Measurements from ENCODE around the gene C2CD2.

Gene C2CD2

DNA sequence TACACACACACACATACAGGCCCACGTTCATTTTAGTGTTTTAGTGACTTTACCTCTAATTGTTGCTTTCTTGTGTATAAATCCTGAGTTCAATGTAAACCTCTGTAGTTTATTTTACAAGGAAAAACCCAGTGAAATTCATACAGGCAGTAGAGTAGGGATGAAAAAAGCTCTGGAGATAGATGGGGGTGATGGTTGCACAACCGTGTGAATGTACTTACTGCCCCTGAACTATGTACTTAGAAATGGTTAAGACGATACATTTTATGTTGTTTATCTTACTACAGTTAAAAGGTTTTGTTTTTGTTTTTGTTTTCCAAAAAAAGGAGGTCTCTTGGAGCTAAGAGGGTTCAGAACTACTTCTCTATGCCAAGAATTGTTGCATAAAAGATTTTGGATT, 45.0 kb downstream of the C2CD2 start:
- no peak for DNase-seq (ENCODE audit: low spot score)

GRCh38 chr21:41907496-41908258, 46.1 kb downstream of the C2CD2 start:
- DNase-seq (ENCODE audit: low spot score), result no peak

DNA sequence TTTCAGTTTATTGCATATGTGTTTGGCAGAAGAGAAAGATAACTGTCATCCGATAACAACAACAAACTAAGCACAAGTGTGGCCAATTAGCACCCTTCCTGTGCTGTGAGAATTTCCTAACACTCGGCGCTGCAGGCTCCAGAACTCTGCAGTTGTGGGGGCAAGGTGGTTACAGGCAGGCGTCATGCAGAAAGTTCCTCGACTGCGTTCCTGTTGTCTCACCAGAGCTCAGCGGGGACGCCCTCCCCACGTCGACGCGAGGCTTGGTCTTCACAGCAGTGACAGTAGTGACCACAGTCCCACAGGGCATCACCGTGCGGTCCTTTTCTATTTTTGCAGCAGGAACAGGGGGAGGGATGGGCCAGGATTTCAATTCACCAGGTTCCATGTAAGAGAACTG, 47.0 kb downstream of the C2CD2 start:
- no peak for DNase-seq (ENCODE audit: low spot score)

DNA sequence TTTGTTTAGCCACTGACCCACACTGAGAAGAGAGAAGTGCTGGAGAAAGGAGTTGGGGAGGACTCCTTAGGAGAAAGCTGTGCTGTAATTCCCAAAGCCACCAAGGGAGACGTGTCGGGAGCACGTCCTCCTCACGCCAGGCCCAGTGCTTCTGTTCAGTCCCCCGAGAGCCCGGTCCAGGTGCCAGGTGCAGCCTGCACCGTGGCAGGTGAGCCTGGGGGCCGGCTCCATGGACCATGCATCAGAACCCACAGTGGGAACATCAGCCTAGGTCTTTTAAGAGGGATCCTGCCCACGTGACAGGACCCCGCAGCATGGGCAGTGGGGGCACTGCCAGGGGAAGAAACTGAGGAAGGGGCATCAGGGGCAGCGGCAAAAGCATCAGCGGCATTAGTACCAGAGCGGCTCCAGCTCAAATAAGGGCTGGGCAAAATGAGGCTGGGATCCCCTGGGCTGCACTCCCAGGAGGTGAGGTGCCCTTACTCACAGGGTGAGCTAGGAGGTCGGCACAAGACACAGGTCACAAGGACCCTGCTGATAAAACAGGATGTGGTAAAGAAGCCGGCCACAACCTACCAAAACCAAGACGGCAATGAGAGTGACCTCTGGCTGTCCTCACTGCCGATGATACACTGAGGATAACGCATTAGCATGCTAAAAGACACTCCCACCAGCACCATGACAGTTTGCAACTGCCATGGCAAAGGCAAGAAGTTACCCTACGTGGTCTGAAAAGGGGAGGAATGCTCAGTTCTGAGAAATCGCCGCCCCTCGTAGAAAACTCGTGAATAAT, 50.1 kb downstream of the C2CD2 start:
- DNase-seq (ENCODE audit: low spot score), result no peak

DNA sequence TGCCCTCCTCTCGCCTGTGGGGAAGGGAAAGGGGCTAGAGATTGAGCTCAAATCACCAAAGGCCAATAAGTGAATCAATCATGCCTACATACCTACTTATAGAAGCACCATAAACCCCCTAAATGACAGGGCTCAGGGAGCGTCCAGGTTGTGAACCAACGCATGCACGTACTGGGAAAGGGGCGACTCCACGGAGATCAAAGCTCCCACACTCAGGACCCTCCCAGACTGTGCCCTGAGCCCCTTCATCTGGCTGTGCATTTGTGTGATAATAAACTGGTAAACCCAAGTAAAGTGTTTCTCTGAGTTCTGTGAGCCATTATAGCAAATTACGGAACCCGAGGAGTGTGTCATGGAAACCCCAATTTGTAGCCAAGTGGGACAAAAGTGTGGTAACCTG, 50.9 kb downstream of the C2CD2 start:
- DNase-seq (ENCODE audit: low spot score), result no peak

- no peak for DNase-seq (ENCODE audit: low spot score)
These were observed 52.0 kb downstream of the C2CD2 start for GRCh38 chr21:41901782-41902181.

DNA sequence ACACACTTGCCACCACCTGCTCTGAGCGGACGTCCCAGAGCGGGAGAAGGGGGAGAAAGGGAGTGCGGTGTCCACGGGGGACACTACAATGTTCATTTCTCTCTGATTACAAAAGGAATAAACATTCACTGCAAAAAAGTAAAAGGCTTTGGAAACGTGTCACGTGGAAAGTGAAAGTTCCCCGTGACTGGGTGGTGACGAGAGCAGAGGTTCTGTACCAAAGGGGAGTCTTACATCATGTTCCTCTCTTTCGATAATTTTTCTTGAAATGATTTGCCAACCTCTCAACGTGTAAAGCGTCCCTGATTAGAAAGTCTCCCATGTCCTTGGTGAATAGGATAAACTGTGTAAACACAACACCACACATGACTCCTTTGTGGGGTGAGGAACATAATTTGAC, 52.7 kb downstream of the C2CD2 start:
- DNase-seq (ENCODE audit: low spot score), result no peak

- no peak for DNase-seq (ENCODE audit: low spot score)
These were observed 53.4 kb downstream of the C2CD2 start for GRCh38 chr21:41900401-41900800.

- no peak for DNase-seq (ENCODE audit: low spot score)
These were observed 54.2 kb downstream of the C2CD2 start for GRCh38 chr21:41899426-41900202.

DNA sequence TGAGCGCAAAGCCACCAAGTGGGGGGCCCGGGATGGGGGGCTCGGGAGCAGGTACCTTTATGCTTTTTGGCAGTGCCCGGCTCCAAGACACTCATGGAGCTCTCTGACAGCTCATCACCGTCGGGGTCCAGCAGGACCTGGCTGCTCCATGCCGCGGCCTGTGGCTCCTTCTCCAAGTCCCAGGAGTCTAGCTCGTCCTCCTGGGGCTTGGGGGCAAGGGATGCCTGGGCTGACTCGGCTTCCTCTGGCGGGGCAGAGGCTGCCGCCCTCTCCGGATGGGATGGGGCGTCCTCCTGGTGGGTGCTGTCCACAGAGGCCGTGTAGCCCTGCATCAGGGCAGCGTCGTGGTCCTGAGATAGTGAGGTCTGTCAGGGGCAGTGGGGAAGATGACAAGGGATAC, 54.8 kb downstream of the C2CD2 start:
- DNase-seq (ENCODE audit: low spot score), result no peak

DNA sequence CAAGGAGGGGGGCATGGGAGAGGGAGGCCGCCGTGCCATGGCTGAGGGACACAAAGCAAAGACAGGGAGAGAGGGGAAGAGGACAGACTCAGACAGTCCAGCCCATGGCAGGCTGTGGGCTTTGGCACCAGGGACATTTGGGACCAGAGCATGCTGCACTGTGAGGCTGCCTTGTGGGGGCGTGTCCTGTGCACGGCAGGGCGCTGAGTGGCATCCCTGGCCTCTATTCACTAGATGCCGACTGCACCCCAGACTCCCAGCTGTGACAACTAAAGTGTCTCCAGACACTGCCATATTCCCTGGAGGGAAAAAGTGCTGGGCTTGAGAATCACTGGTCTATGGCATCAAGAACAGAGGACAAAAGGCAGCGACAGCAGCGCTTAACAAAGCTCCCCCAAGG, 56.1 kb downstream of the C2CD2 start:
- no peak for DNase-seq (ENCODE audit: low spot score)

- no peak for DNase-seq (ENCODE audit: low spot score)
These were observed 56.7 kb downstream of the C2CD2 start for GRCh38 chr21:41897047-41897669.

- no peak for DNase-seq (ENCODE audit: low spot score)
These were observed 58.0 kb downstream of the C2CD2 start for GRCh38 chr21:41895643-41896493.

GRCh38 chr21:41894922-41895557, 58.8 kb downstream of the C2CD2 start:
- DNase-seq (ENCODE audit: low spot score), result no peak

- no peak for DNase-seq (ENCODE audit: low spot score)
These were observed 59.3 kb downstream of the C2CD2 start for GRCh38 chr21:41894511-41894910.

DNA sequence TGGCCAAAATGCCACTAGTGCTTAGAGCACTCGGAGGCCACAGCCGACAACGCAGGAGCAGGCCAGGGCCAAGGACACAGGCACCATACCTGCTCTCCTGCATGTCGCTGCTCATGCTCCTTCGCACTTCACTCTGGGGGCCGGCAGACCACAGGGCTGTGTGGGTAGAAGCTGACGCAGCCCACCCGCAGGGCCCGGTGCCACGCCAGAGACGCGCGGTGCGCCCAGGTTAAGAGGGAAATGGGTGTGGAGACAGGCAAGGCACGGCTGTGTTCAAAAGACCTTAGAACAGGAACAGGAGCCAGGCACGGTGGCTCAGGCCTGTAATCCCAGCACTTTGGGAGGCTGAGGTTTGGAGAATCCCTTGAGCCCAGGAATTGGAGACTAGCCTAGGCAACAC, 61.1 kb downstream of the C2CD2 start:
- DNase-seq (ENCODE audit: low spot score), result no peak

DNA sequence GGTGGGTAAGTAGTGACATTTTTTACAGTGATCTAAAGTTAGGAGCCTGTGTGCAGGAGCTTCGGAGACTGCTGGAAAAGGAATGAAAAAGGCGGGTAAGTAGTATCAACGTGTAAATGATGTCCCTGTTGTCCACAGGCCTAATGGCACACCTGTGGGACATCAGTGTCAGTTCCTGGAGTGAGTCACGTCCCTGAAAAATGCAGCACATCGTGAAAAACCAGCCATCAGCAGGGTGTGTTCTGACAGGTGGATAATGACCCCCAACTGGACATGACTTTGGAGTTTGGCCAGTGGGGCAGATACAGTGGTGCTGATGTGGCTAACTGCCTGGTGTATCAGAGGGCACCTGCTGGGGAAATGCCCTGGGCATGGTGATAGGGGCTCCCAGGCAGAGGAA, 62.7 kb downstream of the C2CD2 start:
- DNase-seq (ENCODE audit: low spot score), result no peak

DNA sequence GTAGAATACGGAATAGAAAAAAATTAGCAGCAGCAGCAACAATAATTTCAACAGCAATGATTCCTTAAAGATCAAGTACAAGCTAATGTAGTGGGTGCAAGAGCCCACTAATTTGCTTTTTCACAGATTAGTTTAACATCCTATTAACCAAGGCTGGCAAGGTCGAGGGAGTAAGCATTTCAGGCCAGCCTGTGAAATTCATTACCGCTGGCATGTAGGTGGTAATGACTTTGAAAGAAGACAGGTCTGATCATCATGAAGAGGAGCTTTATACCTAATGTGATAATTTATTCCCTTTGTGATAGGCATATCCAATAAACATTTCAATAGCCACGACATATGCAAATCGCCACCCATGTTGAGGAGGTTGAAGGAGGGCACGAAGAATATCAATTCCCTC, 63.5 kb downstream of the C2CD2 start:
- no peak for DNase-seq (ENCODE audit: low spot score)

- DNase-seq (ENCODE audit: low spot score), result no peak
These were observed 65.0 kb downstream of the C2CD2 start for GRCh38 chr21:41888749-41889376.

- DNase-seq (ENCODE audit: low spot score), result no peak
These were observed 66.2 kb downstream of the C2CD2 start for GRCh38 chr21:41887667-41888066.

Data from LoVo (cell line).